Caco-2 (cell line): ENCODE data around the gene ZIC2. TPM values are rescaled to one million over a fixed set of nuclear protein-coding genes. Genes with fewer than 3 reads are reported as not detected.

Source experiments
- BruUV-seq: library from RNA; stranded (reverse); fragments of 400-500 nt; replicated peaks from 2 replicates; lab custom pipeline; 2021; lab: Mats Ljungman, UMichigan
- CTCF ChIA-PET: fragments of 300-600 bp; sonication (Branson Sonifier 250); formaldehyde crosslinking; loops from one replicate; lab custom pipeline; 2022; ENCODE audit warnings: antibody characterized with exemption; lab: Charles Lee
- POLR2A ChIA-PET: fragments of 300-600 bp; sonication (Branson Sonifier 250); formaldehyde crosslinking; loops from one replicate; lab custom pipeline; 2022; ENCODE audit warnings: antibody characterized with exemption; lab: Charles Lee
- DNase-seq, 2 experiments: peaks; one replicate each; pipeline versions ENCODE4 v3.0.0 to v3.0.0-alpha.2; 2020 to 2022
- H3K27me3 ChIP-seq: replicated peaks from 2 replicates; pipeline ENCODE4 v1.6.0; 2011; ENCODE audit warnings: low read length; ENCODE audit not compliant: control insufficient read depth, insufficient read depth
- H3K36me3 ChIP-seq: 2 replicates; pipeline ENCODE4 v1.5.1; 2011; ENCODE audit warnings: low read length; ENCODE audit not compliant: control insufficient read depth, insufficient read depth
- H3K4me1 ChIP-seq: fragments of 250-450 bp; sonication (Bioruptor Pico); 2 replicates; pipeline ENCODE4 v1.5.1; 2020; ENCODE audit warnings: mild to moderate bottlenecking
- H3K4me3 ChIP-seq: 2 replicates; pipeline ENCODE4 v1.5.1; 2011; ENCODE audit warnings: low read depth, mild to moderate bottlenecking, control low read depth, low read length
- H3K9me3 ChIP-seq: fragments of 250-450 bp; sonication (Bioruptor Pico); 2 replicates; pipeline ENCODE4 v1.5.1; 2020; ENCODE audit warnings: mild to moderate bottlenecking, moderate library complexity
- H3K27ac Mint-ChIP-seq: one replicate; pipeline ENCODE4 v1.8.0; 2022; ENCODE audit warnings: mixed read lengths; ENCODE audit not compliant: unreplicated experiment
- H3K27me3 Mint-ChIP-seq: one replicate; pipeline ENCODE4 v1.8.0; 2022; ENCODE audit warnings: mixed read lengths; ENCODE audit not compliant: insufficient read depth, unreplicated experiment
- H3K36me3 Mint-ChIP-seq: one replicate; pipeline ENCODE4 v1.8.0; 2022; ENCODE audit warnings: mild to moderate bottlenecking, mixed read lengths; ENCODE audit not compliant: insufficient read depth, unreplicated experiment
- H3K4me1 Mint-ChIP-seq: one replicate; pipeline ENCODE4 v1.8.0; 2022; ENCODE audit warnings: low read depth, mixed read lengths; ENCODE audit not compliant: unreplicated experiment
- H3K4me3 Mint-ChIP-seq: one replicate; pipeline ENCODE4 v1.8.0; 2022; ENCODE audit warnings: mild to moderate bottlenecking, moderate library complexity, mixed read lengths; ENCODE audit not compliant: unreplicated experiment
- H3K9me3 Mint-ChIP-seq: one replicate; pipeline ENCODE4 v1.8.0; 2022; ENCODE audit warnings: mixed read lengths; ENCODE audit not compliant: unreplicated experiment
- CTCF ChIP-seq, 2 experiments: fragments of 200-600 bp in 1 of 2; IDR thresholded peaks; 1 replicate in 1 of 2; 2 replicates in 1 of 2; pipeline versions ENCODE4 v1.5.1 to v1.8.0; 2011 to 2022; ENCODE audit warnings: antibody characterized with exemption in 1 of 2, control low read depth in 1 of 2, inconsistent platforms in 1 of 2, low read depth in 1 of 2, low read length in 1 of 2, mild to moderate bottlenecking in 1 of 2, moderate library complexity in 1 of 2; ENCODE audit not compliant: insufficient read depth in 1 of 2, severe bottlenecking in 1 of 2, unreplicated experiment in 1 of 2
- intact Hi-C: fragments of 100-400 bp; cut with micrococcal nuclease; formaldehyde crosslinking; loops from one replicate; pipeline ENCODE4 v1.10.0; 2022; ENCODE audit not compliant: unreplicated experiment
- total RNA-seq: library from RNA; stranded (reverse); gene quantifications from 2 replicates; pipeline ENCODE4 v1.2.3, GENCODE V29; 2022

Gene ZIC2
- total RNA-seq, 1 experiment from 2014 or later: 1.3 TPM

- no peak for TF ChIP-seq CTCF (IDR thresholded peaks at IDR 0.05; ENCODE audit: insufficient read depth in 1 of 2, low read depth in 1 of 2, low read length in 1 of 2, severe bottlenecking in 1 of 2, unreplicated experiment in 1 of 2)
- Mint-ChIP-seq H3K4me1 (peaks cover 13% of the 10 kb centered on the region), H3K36me3 (no peaks in the 10 kb centered on the region), H3K9me3 (no peaks in the 10 kb centered on the region), H3K27me3 (peaks cover 39% of the 10 kb centered on the region), H3K4me3 (peak within 1 kb of the TSS; percentile 98), H3K27ac (no peak within 1 kb of the TSS)
- Histone ChIP-seq H3K4me1 (peaks cover 14% of the 10 kb centered on the region; the same call in 1 of the 2 replicates), H3K27me3 (peaks cover 6% of the 10 kb centered on the region), H3K36me3 (no peaks in the 10 kb centered on the region), H3K4me3 (peak within 1 kb of the TSS; percentile 70), H3K9me3 (no peaks in the 10 kb centered on the region)
- ChIA-PET POLR2A (no interaction called here), CTCF (no interaction called here)
- intact Hi-C loops: no loop called here
- no peak for DNase-seq
- no TSS peak for BruUV-seq
Measured at GRCh38 chr13:99971576-99972189, 9.9 kb upstream of the ZIC2 start, which contains the start of gene ZIC5. Gene ZIC5, minus strand, starts transcription at chr13:99971767. Its CDS starts 164 bp downstream, at chr13:99971603.

- peaks cover 6% of the 10 kb centered on the region for H3K27me3 ChIP-seq
- no peak for TF ChIP-seq CTCF (IDR thresholded peaks at IDR 0.05; ENCODE audit: insufficient read depth in 1 of 2, low read depth in 1 of 2, low read length in 1 of 2, severe bottlenecking in 1 of 2, unreplicated experiment in 1 of 2)
- no peaks in the 10 kb centered on the region for H3K36me3 Mint-ChIP-seq
- no peak overlapping the region for H3K4me3 ChIP-seq
- H3K36me3 ChIP-seq: no peaks in the 10 kb centered on the region
- intact Hi-C loops: no loop called here
- H3K9me3 Mint-ChIP-seq: no peaks in the 10 kb centered on the region
- H3K9me3 ChIP-seq: no peaks in the 10 kb centered on the region
- DNase-seq: no peak
- no TSS peak for BruUV-seq
- peaks cover 14% of the 10 kb centered on the region; the same call in 1 of the 2 replicates for H3K4me1 ChIP-seq
- H3K4me3 Mint-ChIP-seq: peak overlapping the region; percentile 67
- H3K27me3 Mint-ChIP-seq: peaks cover 42% of the 10 kb centered on the region
- ChIA-PET CTCF (no interaction called here), POLR2A (no interaction called here)
- H3K4me1 Mint-ChIP-seq: peaks cover 13% of the 10 kb centered on the region
- no peak overlapping the region for H3K27ac Mint-ChIP-seq
Measured at GRCh38 chr13:99972190-99972731, 9.3 kb upstream of the ZIC2 start.

- ChIA-PET POLR2A (no interaction called here), CTCF (no interaction called here)
- H3K27ac Mint-ChIP-seq: no peak overlapping the region
- no peaks in the 10 kb centered on the region for H3K9me3 ChIP-seq
- no peak for DNase-seq
- H3K36me3 Mint-ChIP-seq: peaks cover 2% of the 10 kb centered on the region
- no peak overlapping the region for H3K4me3 Mint-ChIP-seq
- BruUV-seq: no TSS peak
- H3K4me3 ChIP-seq: no peak overlapping the region
- H3K27me3 Mint-ChIP-seq: peaks cover 45% of the 10 kb centered on the region
- no peaks in the 10 kb centered on the region for H3K9me3 Mint-ChIP-seq
- peaks cover 9% of the 10 kb centered on the region; the same call in 1 of the 2 replicates for H3K4me1 ChIP-seq
- H3K36me3 ChIP-seq: no peaks in the 10 kb centered on the region
- TF ChIP-seq CTCF (IDR thresholded peaks at IDR 0.05; ENCODE audit: insufficient read depth in 1 of 2, low read depth in 1 of 2, low read length in 1 of 2, severe bottlenecking in 1 of 2, unreplicated experiment in 1 of 2): no peak
- peaks cover 7% of the 10 kb centered on the region for H3K27me3 ChIP-seq
- intact Hi-C loops: no loop called here
- peaks cover 7% of the 10 kb centered on the region for H3K4me1 Mint-ChIP-seq
Measured at GRCh38 chr13:99973163-99973807, 8.3 kb upstream of the ZIC2 start.
